Osteoblast (primary cell): ENCODE measurements around the gene PLEKHA7. TPM values are rescaled to one million over a fixed set of nuclear protein-coding genes. Genes with fewer than 3 reads are reported as not detected.
A peak's percentile ranks its signal among the peaks of the same experiment; 100 is the strongest.

Experiments used
- DNase-seq: peaks from one replicate; pipeline ENCODE4 v3.0.0; 2011; ENCODE audit warnings: low spot score, mixed read lengths; ENCODE audit not compliant: insufficient read length; ENCODE audit errors: missing footprints
- H2AFZ ChIP-seq: 2 replicates; pipeline ENCODE4 v1.6.0; 2011; ENCODE audit warnings: mild to moderate bottlenecking, low read length
- H3K27ac ChIP-seq: 2 replicates; pipeline ENCODE4 v1.5.1; 2011; ENCODE audit warnings: mild to moderate bottlenecking, low read depth, low read length, moderate library complexity
- H3K27me3 ChIP-seq: 2 replicates; pipeline ENCODE4 v1.6.0; 2012; ENCODE audit warnings: mild to moderate bottlenecking, control low read depth, inconsistent platforms, low read length, moderate library complexity; ENCODE audit not compliant: insufficient read depth
- H3K36me3 ChIP-seq: 2 replicates; pipeline ENCODE4 v1.5.1; 2011; ENCODE audit warnings: mild to moderate bottlenecking, low read length, control low read depth, moderate library complexity; ENCODE audit not compliant: insufficient read depth
- H3K4me1 ChIP-seq: 2 replicates; pipeline ENCODE4 v1.5.1; 2011; ENCODE audit warnings: mild to moderate bottlenecking, low read length, control low read depth, moderate library complexity; ENCODE audit not compliant: insufficient read depth
- H3K4me2 ChIP-seq: 2 replicates; pipeline ENCODE4 v1.6.0; 2011; ENCODE audit warnings: mild to moderate bottlenecking, low read length; ENCODE audit not compliant: insufficient read depth
- H3K4me3 ChIP-seq: fragments of 200-600 bp; sonication (generic); 3 replicates; pipeline ENCODE4 v1.5.1; 2012; ENCODE audit warnings: mild to moderate bottlenecking, low read length, inconsistent platforms; ENCODE audit not compliant: insufficient read depth
- H3K79me2 ChIP-seq: 2 replicates; pipeline ENCODE4 v1.6.0; 2012; ENCODE audit warnings: mild to moderate bottlenecking, low read length, control low read depth, inconsistent platforms; ENCODE audit not compliant: insufficient read depth
- H3K9me3 ChIP-seq: 2 replicates; pipeline ENCODE4 v1.5.1; 2011; ENCODE audit warnings: low read depth, low read length, control low read depth
- H4K20me1 ChIP-seq: 2 replicates; pipeline ENCODE4 v1.6.0; 2012; ENCODE audit warnings: mild to moderate bottlenecking, low read length, control low read depth; ENCODE audit not compliant: insufficient read depth
- total RNA-seq: library from RNA; depleted of rRNA; stranded (reverse); fragments of >200 nt; gene quantifications from 2 replicates; pipeline ENCODE4 v1.2.3, GENCODE V29; 2012
- TF ChIP-seq, protein P1 (sequence below): IDR thresholded peaks from 2 replicates; pipeline ENCODE4 v1.5.1; 2011; ENCODE audit warnings: mild to moderate bottlenecking, low read depth, low read length, moderate library complexity; ENCODE audit errors: extremely low read depth

Gene PLEKHA7
- total RNA-seq, 1 donor = 1.1 TPM

DNA sequence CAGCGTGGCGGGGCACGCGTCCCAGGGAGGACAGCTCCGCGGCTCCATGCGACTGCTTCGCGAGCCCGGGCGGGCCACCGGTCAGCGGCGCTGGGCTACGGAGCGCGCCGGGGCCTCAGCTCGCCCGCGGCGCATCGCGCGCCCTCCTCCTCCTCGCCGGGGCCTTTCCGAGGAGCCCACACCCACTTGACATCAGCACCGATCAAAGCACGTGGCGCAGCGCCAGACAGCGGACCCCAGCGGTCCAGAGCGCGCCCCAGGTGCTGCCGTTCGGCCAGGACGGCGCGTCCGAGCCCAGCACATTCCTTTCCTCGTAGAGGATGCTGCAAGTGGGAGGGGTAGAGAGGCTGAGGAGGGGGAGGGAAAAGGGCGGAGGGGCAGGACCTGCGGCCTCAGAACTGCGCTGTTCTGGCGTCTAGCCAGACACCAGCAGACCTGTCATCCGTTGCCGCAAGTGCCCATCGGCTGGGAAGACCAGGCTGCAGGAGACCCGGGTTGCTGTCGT, 88.6 kb downstream of the PLEKHA7 start:
- H2AFZ ChIP-seq = peak overlapping the region; percentile 41
- H3K79me2 ChIP-seq = no peaks in the 10 kb centered on the region
- TF ChIP-seq, protein P1, sequence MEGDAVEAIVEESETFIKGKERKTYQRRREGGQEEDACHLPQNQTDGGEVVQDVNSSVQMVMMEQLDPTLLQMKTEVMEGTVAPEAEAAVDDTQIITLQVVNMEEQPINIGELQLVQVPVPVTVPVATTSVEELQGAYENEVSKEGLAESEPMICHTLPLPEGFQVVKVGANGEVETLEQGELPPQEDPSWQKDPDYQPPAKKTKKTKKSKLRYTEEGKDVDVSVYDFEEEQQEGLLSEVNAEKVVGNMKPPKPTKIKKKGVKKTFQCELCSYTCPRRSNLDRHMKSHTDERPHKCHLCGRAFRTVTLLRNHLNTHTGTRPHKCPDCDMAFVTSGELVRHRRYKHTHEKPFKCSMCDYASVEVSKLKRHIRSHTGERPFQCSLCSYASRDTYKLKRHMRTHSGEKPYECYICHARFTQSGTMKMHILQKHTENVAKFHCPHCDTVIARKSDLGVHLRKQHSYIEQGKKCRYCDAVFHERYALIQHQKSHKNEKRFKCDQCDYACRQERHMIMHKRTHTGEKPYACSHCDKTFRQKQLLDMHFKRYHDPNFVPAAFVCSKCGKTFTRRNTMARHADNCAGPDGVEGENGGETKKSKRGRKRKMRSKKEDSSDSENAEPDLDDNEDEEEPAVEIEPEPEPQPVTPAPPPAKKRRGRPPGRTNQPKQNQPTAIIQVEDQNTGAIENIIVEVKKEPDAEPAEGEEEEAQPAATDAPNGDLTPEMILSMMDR = no peak
- H3K4me3 ChIP-seq = peak overlapping the region; percentile 65
- H3K27me3 ChIP-seq = peaks cover 42% of the 10 kb centered on the region
- DNase-seq = peak; percentile 90
- H3K9me3 ChIP-seq = no peaks in the 10 kb centered on the region
- no peaks in the 10 kb centered on the region for H3K36me3 ChIP-seq
- H3K4me2 ChIP-seq = peak overlapping the region; percentile 73
- no peaks in the 10 kb centered on the region for H4K20me1 ChIP-seq
- no peaks in the 10 kb centered on the region for H3K4me1 ChIP-seq
- H3K27ac ChIP-seq = no peak overlapping the region

GRCh38 chr11:16924826-16925560, 89.2 kb downstream of the PLEKHA7 start:
- no peak overlapping the region for H3K27ac ChIP-seq
- H2AFZ ChIP-seq = peak overlapping the region; percentile 41
- H4K20me1 ChIP-seq = no peaks in the 10 kb centered on the region
- no peaks in the 10 kb centered on the region for H3K79me2 ChIP-seq
- TF ChIP-seq, protein P1 = no peak
- H3K4me2 ChIP-seq = peak overlapping the region; percentile 73
- H3K9me3 ChIP-seq = no peaks in the 10 kb centered on the region
- peak overlapping the region; percentile 65 for H3K4me3 ChIP-seq
- peak; percentile 93 for DNase-seq
- H3K36me3 ChIP-seq = no peaks in the 10 kb centered on the region
- peaks cover 46% of the 10 kb centered on the region for H3K27me3 ChIP-seq
- H3K4me1 ChIP-seq = no peaks in the 10 kb centered on the region

DNA sequence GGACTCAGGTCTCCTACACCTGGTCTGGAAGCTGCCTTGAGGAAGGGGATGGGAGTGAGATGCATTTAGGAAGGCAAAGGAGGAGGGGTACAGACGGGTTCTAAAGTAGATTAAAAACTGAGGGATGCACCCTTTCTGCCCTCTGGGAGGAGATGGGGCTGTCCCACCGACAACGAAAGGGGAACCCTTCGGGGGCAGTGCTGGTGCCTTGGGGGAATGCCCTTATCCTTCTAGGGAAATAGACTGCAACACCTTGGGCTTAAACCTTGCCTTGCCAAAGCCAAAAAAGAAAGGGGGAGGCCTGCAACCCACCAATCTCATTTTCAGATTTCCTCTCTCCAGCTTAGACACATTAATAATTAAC, 89.8 kb downstream of the PLEKHA7 start:
- no peak for DNase-seq
- H3K27ac ChIP-seq = no peak overlapping the region
- H3K4me3 ChIP-seq = no peak overlapping the region
- no peak overlapping the region for H2AFZ ChIP-seq
- no peaks in the 10 kb centered on the region for H3K4me1 ChIP-seq
- H4K20me1 ChIP-seq = no peaks in the 10 kb centered on the region
- H3K36me3 ChIP-seq = no peaks in the 10 kb centered on the region
- TF ChIP-seq, protein P1 = no peak
- H3K9me3 ChIP-seq = no peaks in the 10 kb centered on the region
- H3K79me2 ChIP-seq = no peaks in the 10 kb centered on the region
- H3K4me2 ChIP-seq = peak overlapping the region; percentile 73
- H3K27me3 ChIP-seq = peaks cover 46% of the 10 kb centered on the region

DNA sequence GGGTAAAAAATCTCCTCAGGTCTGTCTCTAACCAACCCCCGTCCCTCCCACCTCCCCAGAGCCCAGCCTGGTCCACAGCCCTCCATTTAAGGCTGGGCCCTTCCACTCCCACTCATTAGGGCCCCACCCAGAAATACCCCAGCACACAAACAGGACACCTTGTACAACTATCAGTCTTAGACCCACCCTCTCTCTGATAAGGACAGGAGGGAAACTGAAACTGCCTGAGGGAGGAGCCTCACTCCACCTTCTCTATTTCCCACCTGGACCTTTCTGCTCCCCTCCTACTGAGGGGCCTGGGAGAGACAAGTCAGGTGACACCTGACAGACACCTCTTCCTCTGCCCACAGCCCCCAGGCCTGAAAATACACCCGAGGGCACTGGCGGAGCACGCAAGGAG, 90.2 kb downstream of the PLEKHA7 start:
- no peaks in the 10 kb centered on the region for H3K79me2 ChIP-seq
- H3K27me3 ChIP-seq = peaks cover 46% of the 10 kb centered on the region
- TF ChIP-seq, protein P1 = no peak

More for the DNA sequence above, 90.2 kb downstream of the PLEKHA7 start:
- H3K27ac ChIP-seq = no peak overlapping the region
- no peaks in the 10 kb centered on the region for H3K4me1 ChIP-seq
- no peak for DNase-seq
- H2AFZ ChIP-seq = no peak overlapping the region
- no peak overlapping the region for H3K4me2 ChIP-seq
- H4K20me1 ChIP-seq = no peaks in the 10 kb centered on the region
- no peak overlapping the region for H3K4me3 ChIP-seq
- no peaks in the 10 kb centered on the region for H3K36me3 ChIP-seq
- H3K9me3 ChIP-seq = no peaks in the 10 kb centered on the region
